ENCODE results near the gene ITGA2. TPM values are rescaled to one million over a fixed set of nuclear protein-coding genes. Genes with fewer than 3 reads are reported as not detected.

The ITGA2 gene
- total RNA-seq, 1 experiment from 2014 or later = 13.6 TPM

DNA sequence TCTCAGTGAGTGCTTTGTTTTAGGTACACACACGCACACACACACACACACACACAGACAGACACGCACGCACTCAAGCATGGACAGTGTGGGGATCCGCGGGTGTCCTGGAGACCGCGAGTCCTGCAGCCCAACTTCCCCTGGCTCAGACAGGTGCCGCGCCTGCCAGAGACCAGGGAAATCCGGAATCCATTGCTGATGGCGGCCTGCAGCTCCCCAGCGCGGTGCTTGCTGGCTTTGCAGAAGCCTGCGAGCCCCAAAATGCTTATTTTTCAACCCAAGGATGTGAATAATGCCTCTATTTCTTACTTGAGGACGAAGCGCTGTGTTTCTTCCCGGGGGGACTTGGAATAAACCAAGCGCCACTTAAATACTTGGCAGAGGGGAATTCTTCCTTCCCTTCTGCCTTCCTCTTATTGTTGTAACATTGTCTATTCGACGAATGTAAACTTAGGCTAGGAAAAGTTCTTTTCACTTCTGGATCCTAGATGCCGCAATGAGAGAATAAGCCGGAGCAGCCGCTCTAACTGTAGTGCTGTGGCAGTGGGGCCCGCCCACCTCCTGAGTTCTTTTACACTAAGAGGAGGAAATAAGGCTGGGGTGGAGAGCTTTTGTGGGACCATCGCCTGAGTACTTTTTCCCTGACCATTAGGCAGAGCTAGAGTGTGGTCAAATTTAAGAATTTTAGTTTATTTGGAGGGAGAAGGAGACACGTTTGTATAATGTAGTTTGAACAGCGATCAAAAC, 802 bp downstream of the ITGA2 start:
- CTCF ChIA-PET = interaction anchor here (0.6 to 2.7 kb wide), 9 partner anchors 22 to 190 kb away, joined by 3 to 22 read pairs (median 5); no protein-coding TSS in a partner anchor
- POLR2A ChIA-PET = no interaction called here
- intact Hi-C loops (cut with micrococcal nuclease; ENCODE audit: unreplicated experiment) = loop anchor here (1.0 to 5.0 kb wide), 5 partner anchors 37 to 203 kb away; partner anchors contain the start of genes ITGA1 and PELO
- Histone ChIP-seq H3K4me3 (ENCODE audit: low read depth, low read length) (peak overlapping the region; percentile 56), H3K27me3 (replicated peaks; ENCODE audit: control insufficient read depth, insufficient read depth, low read length) (no peaks in the 10 kb centered on the region), H3K9me3 (no peaks in the 10 kb centered on the region), H3K36me3 (ENCODE audit: control insufficient read depth, insufficient read depth, low read length) (no peaks in the 10 kb centered on the region), H3K4me1 (peaks cover 22% of the 10 kb centered on the region)
- no TSS peak for BruUV-seq (replicated peaks)
- H3K27me3 Mint-ChIP-seq (ENCODE audit: insufficient read depth, unreplicated experiment) = no peaks in the 10 kb centered on the region
- peak overlapping the region; percentile 85 for H3K4me3 Mint-ChIP-seq (ENCODE audit: unreplicated experiment)
- H3K36me3 Mint-ChIP-seq (ENCODE audit: insufficient read depth, unreplicated experiment) = peaks cover 16% of the 10 kb centered on the region
- peak overlapping the region; percentile 60 for H3K27ac Mint-ChIP-seq (ENCODE audit: unreplicated experiment)
- peaks cover 34% of the 10 kb centered on the region for H3K4me1 Mint-ChIP-seq (ENCODE audit: low read depth, unreplicated experiment)
- no peaks in the 10 kb centered on the region for H3K9me3 Mint-ChIP-seq (ENCODE audit: unreplicated experiment)
- TF ChIP-seq, protein P1, sequence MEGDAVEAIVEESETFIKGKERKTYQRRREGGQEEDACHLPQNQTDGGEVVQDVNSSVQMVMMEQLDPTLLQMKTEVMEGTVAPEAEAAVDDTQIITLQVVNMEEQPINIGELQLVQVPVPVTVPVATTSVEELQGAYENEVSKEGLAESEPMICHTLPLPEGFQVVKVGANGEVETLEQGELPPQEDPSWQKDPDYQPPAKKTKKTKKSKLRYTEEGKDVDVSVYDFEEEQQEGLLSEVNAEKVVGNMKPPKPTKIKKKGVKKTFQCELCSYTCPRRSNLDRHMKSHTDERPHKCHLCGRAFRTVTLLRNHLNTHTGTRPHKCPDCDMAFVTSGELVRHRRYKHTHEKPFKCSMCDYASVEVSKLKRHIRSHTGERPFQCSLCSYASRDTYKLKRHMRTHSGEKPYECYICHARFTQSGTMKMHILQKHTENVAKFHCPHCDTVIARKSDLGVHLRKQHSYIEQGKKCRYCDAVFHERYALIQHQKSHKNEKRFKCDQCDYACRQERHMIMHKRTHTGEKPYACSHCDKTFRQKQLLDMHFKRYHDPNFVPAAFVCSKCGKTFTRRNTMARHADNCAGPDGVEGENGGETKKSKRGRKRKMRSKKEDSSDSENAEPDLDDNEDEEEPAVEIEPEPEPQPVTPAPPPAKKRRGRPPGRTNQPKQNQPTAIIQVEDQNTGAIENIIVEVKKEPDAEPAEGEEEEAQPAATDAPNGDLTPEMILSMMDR (IDR thresholded peaks at IDR 0.05; ENCODE audit: insufficient read depth in 1 of 2, low read depth in 1 of 2, low read length in 1 of 2, severe bottlenecking in 1 of 2, unreplicated experiment in 1 of 2) = peak; percentile 25 to 67
- DNase-seq = peak; percentile 65 to 68

- CTCF ChIA-PET = interaction anchor here (0.6 to 1.5 kb wide), 5 partner anchors 40 to 191 kb away, joined by 3 to 8 read pairs (median 5); no protein-coding TSS in a partner anchor
- peak overlapping the region; percentile 60 for H3K27ac Mint-ChIP-seq (ENCODE audit: unreplicated experiment)
- no peaks in the 10 kb centered on the region for H3K9me3 Mint-ChIP-seq (ENCODE audit: unreplicated experiment)
- Histone ChIP-seq H3K27me3 (replicated peaks; ENCODE audit: control insufficient read depth, insufficient read depth, low read length) (no peaks in the 10 kb centered on the region), H3K36me3 (ENCODE audit: control insufficient read depth, insufficient read depth, low read length) (no peaks in the 10 kb centered on the region), H3K4me3 (ENCODE audit: low read depth, low read length) (peak overlapping the region; percentile 56), H3K4me1 (peaks cover 22% of the 10 kb centered on the region), H3K9me3 (no peaks in the 10 kb centered on the region)
- no peak for DNase-seq
- H3K4me3 Mint-ChIP-seq (ENCODE audit: unreplicated experiment) = peak overlapping the region; percentile 85
- BruUV-seq (replicated peaks) = TSS peak; percentile 56
- TF ChIP-seq, protein P1 (IDR thresholded peaks at IDR 0.05; ENCODE audit: insufficient read depth in 1 of 2, low read depth in 1 of 2, low read length in 1 of 2, severe bottlenecking in 1 of 2, unreplicated experiment in 1 of 2) = no peak
- intact Hi-C loops (cut with micrococcal nuclease; ENCODE audit: unreplicated experiment) = no loop called here
- H3K27me3 Mint-ChIP-seq (ENCODE audit: insufficient read depth, unreplicated experiment) = no peaks in the 10 kb centered on the region
- POLR2A ChIA-PET = no interaction called here
- peaks cover 16% of the 10 kb centered on the region for H3K36me3 Mint-ChIP-seq (ENCODE audit: insufficient read depth, unreplicated experiment)
- peaks cover 34% of the 10 kb centered on the region for H3K4me1 Mint-ChIP-seq (ENCODE audit: low read depth, unreplicated experiment)
Observed at GRCh38 chr5:52990528-52990925, 1.4 kb downstream of the ITGA2 start.

DNA sequence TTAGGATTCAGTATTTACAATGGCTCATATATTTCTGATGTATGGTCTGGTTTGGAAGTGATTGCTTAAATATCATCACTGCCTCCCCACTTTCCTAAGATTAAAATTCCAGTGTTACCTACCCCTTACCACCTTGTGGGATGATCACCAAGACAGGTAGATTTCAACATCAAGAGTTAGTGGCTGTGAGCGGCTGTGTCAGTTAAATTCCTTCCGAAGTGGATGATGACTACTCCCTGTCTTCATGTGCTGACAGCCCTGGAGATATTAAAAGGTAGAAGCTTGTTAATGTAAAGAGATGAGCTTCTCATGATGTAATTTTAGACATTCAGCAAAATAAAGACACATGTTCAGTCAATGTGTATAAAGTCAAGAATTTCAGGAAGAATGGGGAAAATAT, 4.2 kb downstream of the ITGA2 start:
- TF ChIP-seq, protein P1 (IDR thresholded peaks at IDR 0.05; ENCODE audit: insufficient read depth in 1 of 2, low read depth in 1 of 2, low read length in 1 of 2, severe bottlenecking in 1 of 2, unreplicated experiment in 1 of 2) = no peak
- intact Hi-C loops (cut with micrococcal nuclease; ENCODE audit: unreplicated experiment) = no loop called here
- Mint-ChIP-seq H3K36me3 (ENCODE audit: insufficient read depth, unreplicated experiment) (peaks cover 16% of the 10 kb centered on the region), H3K9me3 (ENCODE audit: unreplicated experiment) (no peaks in the 10 kb centered on the region), H3K27me3 (ENCODE audit: insufficient read depth, unreplicated experiment) (no peaks in the 10 kb centered on the region), H3K27ac (ENCODE audit: unreplicated experiment) (no peak overlapping the region), H3K4me3 (ENCODE audit: unreplicated experiment) (no peak overlapping the region), H3K4me1 (ENCODE audit: low read depth, unreplicated experiment) (peaks cover 12% of the 10 kb centered on the region)
- no TSS peak for BruUV-seq (replicated peaks)
- Histone ChIP-seq H3K4me3 (ENCODE audit: low read depth, low read length) (no peak overlapping the region), H3K4me1 (peaks cover 23% of the 10 kb centered on the region), H3K27me3 (replicated peaks; ENCODE audit: control insufficient read depth, insufficient read depth, low read length) (no peaks in the 10 kb centered on the region), H3K9me3 (no peaks in the 10 kb centered on the region), H3K36me3 (ENCODE audit: control insufficient read depth, insufficient read depth, low read length) (no peaks in the 10 kb centered on the region)
- ChIA-PET POLR2A (no interaction called here), CTCF (no interaction called here)
- DNase-seq = no peak

All from Caco-2 (cell line).